HG03575 (cell line): ENCODE data around the gene SERPINB1.
"Not testable (repeated sequence)": the region's sequence is repeated elsewhere in the genome, so short reads cannot be mapped to it uniquely, and the experiment has no call there.

Experiments used
- ATAC-seq: cut with Tn5 transposase; IDR thresholded peaks from one replicate; pipeline ENCODE4 v1.9.1; 2021; ENCODE audit not compliant: unreplicated experiment, insufficient number of reproducible peaks, low FRiP score; ENCODE audit errors: extremely low read depth

Gene SERPINB1

DNA sequence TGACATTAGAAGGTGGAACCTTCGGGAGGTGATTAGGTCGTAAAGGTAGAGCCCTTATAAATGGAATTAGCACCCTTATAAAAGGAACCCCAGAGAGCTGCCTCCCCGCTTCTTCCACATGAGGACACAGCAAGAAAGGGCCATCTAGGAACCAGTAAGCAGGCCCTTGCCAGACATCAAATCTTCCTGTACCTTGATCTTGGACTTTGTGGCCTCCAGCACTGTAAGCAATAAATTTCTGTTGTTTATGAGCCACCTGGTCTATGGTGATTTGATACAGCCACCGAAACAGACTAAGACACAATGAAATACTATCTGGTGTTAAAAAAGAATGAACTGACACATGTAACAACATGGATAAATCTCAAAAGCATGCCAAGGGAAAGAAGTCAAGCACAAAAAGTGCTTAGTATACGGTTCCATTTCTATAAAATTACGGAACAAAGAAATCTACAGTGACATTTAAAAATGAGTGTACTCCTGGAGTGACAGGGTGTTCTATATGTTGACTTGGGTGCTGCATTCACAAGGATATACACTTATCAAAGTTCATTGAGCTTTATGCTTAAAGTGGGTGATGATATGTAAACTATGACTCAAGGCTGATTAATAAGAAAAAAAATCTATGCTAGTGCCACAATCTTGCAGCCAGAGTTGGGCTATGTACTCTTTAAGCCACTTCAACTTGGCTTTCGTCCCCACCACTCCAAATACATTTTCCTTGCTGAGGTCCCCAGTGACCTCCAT, 18.4 kb downstream of the SERPINB1 start:
- no peak for ATAC-seq

DNA sequence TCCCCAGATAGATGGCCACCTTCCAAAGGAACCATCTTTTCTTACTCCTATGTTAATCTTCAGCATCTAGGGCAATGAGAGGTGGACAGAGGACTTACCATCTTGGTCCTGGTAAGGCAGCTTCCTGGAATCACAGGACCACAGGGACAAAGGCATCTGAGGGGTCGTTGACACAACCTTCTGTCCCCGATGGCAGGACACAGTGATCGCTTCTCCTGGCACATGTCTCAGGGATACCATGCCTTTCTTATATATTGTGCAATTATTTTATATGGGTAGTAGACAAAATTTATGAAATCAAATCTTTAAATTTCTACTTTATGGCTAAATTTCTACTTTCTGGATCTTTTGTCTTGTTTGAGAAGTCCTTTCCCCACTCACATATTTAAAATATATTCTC, 20.1 kb downstream of the SERPINB1 start:
- no peak for ATAC-seq

DNA sequence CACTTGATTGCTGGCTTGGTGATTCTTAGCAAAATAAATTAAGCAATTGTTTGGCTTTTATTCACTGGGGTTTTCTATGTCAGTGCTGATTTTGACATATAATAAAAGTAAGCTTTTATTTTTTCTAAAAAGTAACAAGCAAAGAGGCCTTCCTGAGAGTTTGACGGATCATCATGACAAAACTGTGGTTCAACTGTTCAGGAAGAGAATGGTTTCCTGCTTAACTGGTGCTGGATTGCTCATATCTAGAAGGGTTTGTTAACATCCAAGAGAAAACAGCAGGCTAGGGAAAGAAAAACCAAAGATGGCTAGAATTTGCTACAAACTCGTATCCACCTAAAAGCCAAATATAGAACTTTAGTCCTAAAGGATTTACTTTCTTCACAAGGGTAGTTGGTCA, 21.2 kb downstream of the SERPINB1 start:
- ATAC-seq = no peak

GRCh38 chr6:2819978-2820377, 21.7 kb downstream of the SERPINB1 start:
- ATAC-seq = no peak

- ATAC-seq = no peak
These were observed 22.5 kb downstream of the SERPINB1 start for GRCh38 chr6:2819115-2819514.

- ATAC-seq = no peak
These were observed 23.1 kb downstream of the SERPINB1 start for GRCh38 chr6:2818593-2818992.

DNA sequence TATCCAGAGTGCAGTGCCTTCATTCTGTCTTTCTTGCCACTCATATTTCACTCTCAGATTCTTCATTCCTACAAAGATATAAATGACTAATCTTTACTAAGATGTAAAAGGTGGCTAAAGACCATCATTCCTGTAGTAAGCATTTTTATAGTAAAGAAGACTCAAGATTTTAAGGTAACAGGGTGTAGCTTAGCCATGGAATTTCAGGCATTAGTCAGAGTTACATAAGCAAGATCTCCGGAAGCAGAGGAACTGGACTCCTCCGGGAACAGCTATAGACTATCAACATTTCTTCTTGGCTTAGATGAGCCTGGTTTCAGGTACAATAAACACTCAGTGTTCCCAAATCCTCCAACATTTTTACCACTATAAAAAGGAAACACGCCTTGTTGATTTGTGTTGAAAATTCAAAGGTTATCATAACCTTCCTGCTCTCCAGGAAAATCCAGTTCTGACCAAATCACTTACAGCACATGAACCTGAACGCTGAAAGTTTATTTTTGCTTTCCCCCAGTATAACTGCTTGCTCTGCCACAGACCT, 23.7 kb downstream of the SERPINB1 start:
- ATAC-seq = no peak

- ATAC-seq = no peak
These were observed 25.5 kb downstream of the SERPINB1 start for GRCh38 chr6:2816158-2816557.

GRCh38 chr6:2812695-2813094, 29.0 kb downstream of the SERPINB1 start:
- no peak for ATAC-seq

DNA sequence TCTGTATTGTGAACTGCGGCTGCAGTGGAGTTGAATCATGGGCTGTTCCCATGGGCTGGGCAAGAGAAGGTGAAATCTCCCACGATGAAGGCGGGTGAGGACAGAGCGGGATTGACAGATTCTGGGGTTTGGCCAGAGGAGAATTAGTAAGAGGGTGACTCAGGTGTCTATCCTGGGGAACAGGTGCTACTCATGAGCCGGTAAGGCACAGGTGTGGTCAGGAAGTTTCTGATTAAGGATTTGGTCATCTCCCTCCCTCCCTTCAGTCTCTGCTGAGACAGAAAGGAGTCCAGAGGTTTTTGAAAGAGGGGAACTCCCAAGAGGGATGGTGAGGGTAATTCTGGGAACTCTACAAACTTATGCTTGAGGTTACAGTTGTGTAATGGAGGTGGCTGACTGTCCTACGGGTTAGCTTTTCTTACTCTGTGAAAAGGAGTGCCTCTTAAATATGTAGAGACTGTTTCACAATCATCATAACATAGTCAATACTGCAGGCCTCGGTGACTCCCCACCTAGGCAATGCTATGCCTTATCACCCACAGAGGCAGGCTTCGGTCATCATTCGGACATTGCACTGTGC, 31.5 kb downstream of the SERPINB1 start:
- no peak for ATAC-seq

- no peak for ATAC-seq
These were observed 32.6 kb downstream of the SERPINB1 start for GRCh38 chr6:2809015-2809414.

DNA sequence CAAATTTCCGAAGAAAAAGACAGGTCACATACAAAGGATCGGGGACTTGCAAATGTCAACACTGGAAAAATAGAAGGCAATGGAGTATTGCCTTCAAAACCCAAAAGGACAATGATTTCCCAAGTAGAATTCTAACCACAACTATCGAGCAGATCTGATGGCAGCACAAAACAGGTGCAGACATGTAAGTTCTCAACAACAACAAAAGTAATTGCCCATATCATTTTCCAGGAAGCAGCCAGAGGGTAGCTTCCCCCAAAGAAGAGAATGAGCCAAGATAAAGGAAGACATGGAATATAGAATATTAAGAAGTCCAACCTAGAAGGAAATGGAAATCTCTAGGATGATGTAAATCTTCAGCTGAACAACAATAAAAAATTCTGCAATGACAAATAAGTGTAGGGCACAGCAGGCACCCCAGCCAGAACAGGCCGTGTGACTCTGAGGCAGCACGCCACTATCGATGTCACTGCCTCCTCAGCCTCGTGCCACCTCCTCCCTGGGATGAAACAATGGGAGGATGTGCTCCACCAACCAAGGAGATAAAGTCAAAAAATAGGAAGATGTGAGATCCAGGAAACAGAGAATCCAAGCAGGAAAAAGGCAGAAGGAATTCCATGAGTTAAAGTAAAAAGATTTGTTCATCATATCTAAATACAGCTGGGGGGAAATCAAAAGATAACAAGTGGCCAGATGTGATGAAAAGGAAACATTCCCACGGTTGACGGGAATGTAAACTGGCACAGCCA, 34.1 kb downstream of the SERPINB1 start:
- no peak for ATAC-seq

GRCh38 chr6:2806644-2807043, 35.0 kb downstream of the SERPINB1 start:
- ATAC-seq = no peak

- ATAC-seq = no peak
These were observed 36.6 kb downstream of the SERPINB1 start for GRCh38 chr6:2805031-2805430.

DNA sequence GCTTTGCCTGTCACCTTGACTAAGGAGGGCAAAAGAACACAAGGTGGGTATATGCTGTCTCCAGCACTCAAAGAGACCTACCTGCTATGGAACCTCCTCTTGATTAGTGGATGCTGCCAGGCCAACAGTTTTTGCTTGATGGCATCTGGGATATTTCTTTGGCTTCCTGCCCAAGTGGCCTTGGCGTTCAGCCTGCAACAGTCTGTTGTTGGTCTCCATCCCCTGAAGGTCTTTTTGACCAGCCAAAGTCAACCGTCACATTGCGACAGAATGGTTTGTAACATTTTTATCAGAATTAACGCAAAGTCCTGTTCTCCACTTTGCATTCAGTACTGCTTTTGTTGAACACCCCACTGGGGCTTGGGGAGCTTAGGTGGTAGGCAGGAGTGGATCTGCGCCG, 37.1 kb downstream of the SERPINB1 start:
- no peak for ATAC-seq

DNA sequence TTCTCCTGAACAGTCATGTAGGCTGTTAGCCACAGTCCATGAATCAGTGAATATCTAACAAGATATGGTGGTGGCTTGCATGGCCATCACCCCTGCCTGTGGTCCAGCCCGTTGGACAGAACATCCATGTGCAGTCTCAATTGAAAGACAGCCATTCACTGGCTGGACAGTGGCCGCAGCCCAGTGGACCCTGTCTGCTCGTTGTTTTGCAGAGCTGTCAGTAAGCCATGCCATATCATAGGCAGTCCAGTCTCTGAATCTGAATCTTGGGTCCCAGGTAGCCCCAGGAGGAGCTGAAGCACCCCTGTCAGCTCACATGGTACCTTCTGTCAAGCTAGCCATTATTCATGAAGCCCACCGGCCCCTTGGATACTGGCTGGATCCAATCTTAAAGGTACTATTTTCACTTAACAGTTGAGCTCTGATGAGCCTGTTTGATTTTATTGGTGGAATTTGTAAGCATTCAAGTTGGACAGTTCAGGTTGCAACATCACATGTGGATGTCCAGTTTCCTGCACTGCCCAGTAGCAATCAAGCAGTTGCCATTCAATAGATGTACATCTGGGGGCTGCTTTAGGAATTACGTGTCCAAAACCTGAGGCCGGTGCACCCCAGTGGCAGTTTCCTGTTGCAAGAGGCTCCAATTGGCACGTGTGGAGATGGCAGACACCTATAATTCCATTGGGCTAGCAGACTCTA, 37.8 kb downstream of the SERPINB1 start:
- ATAC-seq = no peak

DNA sequence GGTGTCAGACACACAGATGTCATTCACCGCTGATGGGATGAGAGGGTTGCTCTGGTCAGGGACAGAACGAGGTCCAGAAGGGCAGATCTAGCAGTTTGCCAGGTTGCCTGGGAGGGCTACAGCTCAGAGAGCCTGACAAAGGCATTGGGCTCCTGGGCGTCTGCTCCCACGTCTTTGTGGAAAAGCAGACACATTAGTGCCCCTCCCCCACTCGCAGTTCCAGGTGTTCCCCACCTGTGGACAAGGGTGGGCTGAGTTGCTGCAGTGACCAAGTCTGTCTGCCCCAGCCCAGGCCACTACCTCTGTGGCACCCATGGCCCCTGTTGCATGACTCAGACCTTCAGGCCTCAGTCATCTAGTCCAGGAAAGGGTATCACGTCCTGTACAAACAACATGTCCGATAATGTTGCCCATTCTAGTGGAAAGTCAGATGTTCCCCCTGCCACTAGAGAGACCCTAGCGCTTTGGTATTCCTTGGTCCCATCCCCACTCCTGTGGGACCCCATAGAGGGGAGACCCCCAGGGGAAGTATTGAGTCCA, 39.1 kb downstream of the SERPINB1 start:
- ATAC-seq = no peak

DNA sequence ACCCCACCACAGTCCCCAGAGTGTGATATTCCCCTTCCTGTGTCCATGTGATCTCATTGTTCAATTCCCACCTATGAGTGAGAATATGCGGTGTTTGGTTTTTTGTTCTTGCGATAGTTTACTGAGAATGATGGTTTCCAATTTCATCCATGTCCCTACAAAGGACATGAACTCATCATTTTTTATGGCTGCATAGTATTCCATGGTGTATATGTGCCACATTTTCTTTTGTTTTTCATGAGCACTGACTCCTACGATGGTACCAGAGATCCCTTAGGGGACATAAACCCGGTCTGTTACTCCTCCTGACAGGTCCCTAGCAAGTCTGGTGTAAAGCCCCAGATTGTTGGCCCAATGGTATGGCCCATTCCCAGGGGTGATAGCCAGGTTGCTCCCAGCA, 40.0 kb downstream of the SERPINB1 start:
- ATAC-seq = not testable (repeated sequence)
